ENCODE data around the gene REPS1. TPM values are rescaled to one million over a fixed set of nuclear protein-coding genes. Genes with fewer than 3 reads are reported as not detected.

REPS1 gene
- total and polyA plus RNA-seq, 8 donors = 14.1 to 26.2 (median 19.0) TPM

DNA sequence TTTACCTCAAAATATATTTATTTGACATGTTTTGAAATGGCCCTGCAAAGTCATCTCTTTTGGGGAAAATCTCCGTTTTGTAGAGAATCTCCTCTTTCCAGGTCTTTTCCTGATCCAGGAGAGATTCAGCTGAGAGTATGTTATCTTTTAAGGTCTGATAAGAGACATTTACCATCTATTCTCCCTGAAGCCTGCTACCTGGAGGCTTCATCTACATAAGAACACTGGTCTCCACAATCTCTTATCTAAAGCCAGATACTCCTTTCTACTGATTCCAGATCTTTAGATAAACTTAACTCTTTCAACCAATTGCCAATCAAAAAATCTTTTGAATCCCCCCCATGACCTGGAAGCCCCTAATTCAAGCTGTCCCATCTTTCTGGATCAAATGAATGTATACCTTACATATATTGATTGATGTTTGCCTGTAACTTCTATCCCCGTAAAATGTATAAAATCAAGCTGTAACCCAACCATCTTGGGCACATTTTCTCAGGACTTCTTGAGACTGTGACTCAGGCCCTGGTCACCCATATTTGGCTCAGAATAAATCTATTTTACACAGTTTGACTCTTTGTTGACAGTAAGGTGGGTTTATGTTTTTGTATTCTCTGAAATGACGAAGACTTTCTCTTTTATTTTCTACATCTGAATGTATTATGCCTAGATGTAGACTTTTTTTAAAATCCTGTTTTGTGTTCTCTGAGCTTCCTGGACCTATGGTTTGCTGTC lies 96.6 kb downstream of the REPS1 start:
- FAIRE-seq = no peak
- Histone ChIP-seq H3K36me3 (no peaks in the 10 kb centered on the region), H3K4me1 (no peaks in the 10 kb centered on the region), H3K4me3 (no peak overlapping the region), H3K9me3 (no peaks in the 10 kb centered on the region), H3K27me3 (no peaks in the 10 kb centered on the region), H3K27ac (no peak overlapping the region)
- ATAC-seq = no peak
- no peak for DNase-seq
- WGBS, 2 donors = 86 to 91% methylated on average over 3 of the region's 3 CpGs
- intact Hi-C loops (cut with DNase I) = no loop called here
- TF ChIP-seq, protein P1, sequence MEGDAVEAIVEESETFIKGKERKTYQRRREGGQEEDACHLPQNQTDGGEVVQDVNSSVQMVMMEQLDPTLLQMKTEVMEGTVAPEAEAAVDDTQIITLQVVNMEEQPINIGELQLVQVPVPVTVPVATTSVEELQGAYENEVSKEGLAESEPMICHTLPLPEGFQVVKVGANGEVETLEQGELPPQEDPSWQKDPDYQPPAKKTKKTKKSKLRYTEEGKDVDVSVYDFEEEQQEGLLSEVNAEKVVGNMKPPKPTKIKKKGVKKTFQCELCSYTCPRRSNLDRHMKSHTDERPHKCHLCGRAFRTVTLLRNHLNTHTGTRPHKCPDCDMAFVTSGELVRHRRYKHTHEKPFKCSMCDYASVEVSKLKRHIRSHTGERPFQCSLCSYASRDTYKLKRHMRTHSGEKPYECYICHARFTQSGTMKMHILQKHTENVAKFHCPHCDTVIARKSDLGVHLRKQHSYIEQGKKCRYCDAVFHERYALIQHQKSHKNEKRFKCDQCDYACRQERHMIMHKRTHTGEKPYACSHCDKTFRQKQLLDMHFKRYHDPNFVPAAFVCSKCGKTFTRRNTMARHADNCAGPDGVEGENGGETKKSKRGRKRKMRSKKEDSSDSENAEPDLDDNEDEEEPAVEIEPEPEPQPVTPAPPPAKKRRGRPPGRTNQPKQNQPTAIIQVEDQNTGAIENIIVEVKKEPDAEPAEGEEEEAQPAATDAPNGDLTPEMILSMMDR (IDR thresholded peaks at IDR 0.05) = no peak

GRCh38 chr6:138885156-138885819 lies 102.8 kb downstream of the REPS1 start:
- TF ChIP-seq, protein P1 (IDR thresholded peaks at IDR 0.05) = no peak
- Histone ChIP-seq H3K9me3 (no peaks in the 10 kb centered on the region), H3K36me3 (no peaks in the 10 kb centered on the region), H3K4me1 (no peaks in the 10 kb centered on the region), H3K27me3 (no peaks in the 10 kb centered on the region), H3K4me3 (no peak overlapping the region), H3K27ac (no peak overlapping the region)
- intact Hi-C loops (cut with DNase I) = no loop called here
- 88 to 90% methylated on average over 13 of the region's 13 CpGs for WGBS, 2 donors
- DNase-seq = no peak
- no peak for ATAC-seq
- FAIRE-seq = no peak

DNA sequence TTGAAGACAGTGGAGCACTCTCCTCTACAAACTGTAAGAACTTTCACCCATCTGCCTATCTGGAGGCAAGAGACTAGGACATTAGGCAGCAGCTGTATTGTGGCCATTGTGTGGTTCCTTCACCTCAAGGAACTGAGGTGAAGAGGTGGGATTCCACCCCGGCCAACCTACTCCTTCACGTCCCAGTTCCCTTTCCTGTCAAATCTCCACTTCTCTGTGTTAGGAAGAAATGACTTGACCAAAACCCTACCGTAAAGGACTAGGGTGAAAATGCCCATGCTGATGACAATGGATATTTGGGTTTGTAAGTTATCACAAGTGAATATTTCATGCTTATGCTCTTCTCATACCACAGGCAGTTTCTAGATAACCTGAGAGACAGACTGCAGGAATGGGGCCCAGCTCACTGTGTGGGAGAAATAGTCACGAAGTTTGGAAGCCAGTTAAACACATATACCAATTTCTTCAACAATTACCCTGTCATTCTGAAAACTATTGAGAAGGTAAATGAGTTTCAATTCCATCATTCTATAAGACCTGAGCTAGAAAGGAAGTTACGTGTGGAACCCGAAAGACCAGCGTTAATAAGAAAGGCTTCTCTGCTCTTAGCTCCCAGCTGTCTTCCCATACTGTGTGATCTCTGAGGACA lies 105.6 kb downstream of the REPS1 start:
- Histone ChIP-seq H3K27ac (no peak overlapping the region), H3K9me3 (no peaks in the 10 kb centered on the region), H3K4me1 (no peaks in the 10 kb centered on the region), H3K4me3 (no peak overlapping the region), H3K27me3 (no peaks in the 10 kb centered on the region), H3K36me3 (no peaks in the 10 kb centered on the region)
- intact Hi-C loops (cut with DNase I) = no loop called here
- no peak for DNase-seq
- no peak for FAIRE-seq
- WGBS, 2 donors = 92 to 98% methylated on average over 7 of the region's 7 CpGs
- TF ChIP-seq, protein P1 (IDR thresholded peaks at IDR 0.05) = no peak
- no peak for ATAC-seq

GRCh38 chr6:138873191-138873590 lies 114.9 kb downstream of the REPS1 start:
- no peak overlapping the region for H3K27ac ChIP-seq
- no peaks in the 10 kb centered on the region for H3K4me1 ChIP-seq
- intact Hi-C loops (cut with DNase I) = no loop called here
- FAIRE-seq (no peak), ATAC-seq (no peak), DNase-seq (no peak)
- H3K9me3 ChIP-seq = no peaks in the 10 kb centered on the region
- TF ChIP-seq, protein P1 (IDR thresholded peaks at IDR 0.05) = no peak
- no peak overlapping the region for H3K4me3 ChIP-seq
- no peaks in the 10 kb centered on the region for H3K36me3 ChIP-seq
- H3K27me3 ChIP-seq = no peaks in the 10 kb centered on the region
- 76 to 78% methylated on average over 8 of the region's 8 CpGs for WGBS, 2 donors
